Hepatocyte (in vitro differentiated cells): ENCODE results near the gene ZNF692.

Experiments used
- EZH2 ChIP-seq: fragments of 200-600 bp; sonication (generic); IDR thresholded peaks from 2 replicates; pipeline ENCODE4 v1.6.1; 2016; ENCODE audit warnings: antibody characterized with exemption, mild to moderate bottlenecking, borderline replicate concordance
- EZH2phosphoT487 ChIP-seq: fragments of 200-600 bp; sonication (generic); IDR thresholded peaks from one replicate; pipeline ENCODE4 v1.6.1; 2018; ENCODE audit warnings: antibody characterized with exemption, mild to moderate bottlenecking, low read depth, moderate library complexity; ENCODE audit not compliant: unreplicated experiment, severe bottlenecking
- TF ChIP-seq, protein P1 (sequence below): fragments of 200-600 bp; sonication (generic); IDR thresholded peaks from 2 replicates; pipeline ENCODE4 v1.5.1; 2016; ENCODE audit warnings: antibody characterized with exemption, mild to moderate bottlenecking; ENCODE audit not compliant: poor library complexity

DNA sequence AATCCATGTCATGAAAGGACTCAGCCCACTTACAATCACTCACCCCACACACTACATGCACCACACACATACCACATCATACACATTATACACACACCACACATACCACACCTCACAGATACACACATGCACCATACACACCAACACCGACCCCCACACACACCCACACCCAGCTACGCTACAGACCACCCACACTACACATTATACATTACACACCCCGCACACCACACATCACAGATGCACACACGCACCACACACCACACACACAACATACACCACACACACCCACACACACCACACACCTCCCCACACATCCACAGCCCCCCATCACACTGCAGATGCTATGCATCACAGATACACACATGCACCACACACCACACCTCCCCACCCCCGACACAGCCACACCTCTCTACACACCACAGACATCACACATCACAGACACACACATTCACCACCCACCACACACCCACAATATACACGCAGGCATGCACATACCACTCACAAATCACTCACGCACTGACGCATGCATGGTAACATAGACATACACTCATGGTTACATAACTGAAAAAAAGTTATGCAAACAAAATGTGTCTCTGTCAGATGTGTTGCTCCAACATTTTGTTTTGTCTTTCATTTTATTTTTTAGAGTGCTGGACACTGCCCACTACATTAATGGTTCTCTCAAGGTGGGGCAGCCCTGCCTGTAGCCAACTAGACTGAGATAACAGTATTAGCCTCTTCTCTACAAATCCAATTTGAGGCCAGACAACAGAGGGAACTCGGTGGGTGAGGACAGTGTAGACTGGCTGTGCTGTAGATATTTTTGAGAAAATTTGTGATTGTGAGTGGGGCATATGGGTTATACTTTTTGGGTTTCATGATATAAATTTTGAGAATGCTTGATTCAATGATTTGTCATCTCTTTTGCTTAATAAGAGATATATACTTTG is 31.9 kb upstream of the ZNF692 start:
- TF ChIP-seq, protein P1, sequence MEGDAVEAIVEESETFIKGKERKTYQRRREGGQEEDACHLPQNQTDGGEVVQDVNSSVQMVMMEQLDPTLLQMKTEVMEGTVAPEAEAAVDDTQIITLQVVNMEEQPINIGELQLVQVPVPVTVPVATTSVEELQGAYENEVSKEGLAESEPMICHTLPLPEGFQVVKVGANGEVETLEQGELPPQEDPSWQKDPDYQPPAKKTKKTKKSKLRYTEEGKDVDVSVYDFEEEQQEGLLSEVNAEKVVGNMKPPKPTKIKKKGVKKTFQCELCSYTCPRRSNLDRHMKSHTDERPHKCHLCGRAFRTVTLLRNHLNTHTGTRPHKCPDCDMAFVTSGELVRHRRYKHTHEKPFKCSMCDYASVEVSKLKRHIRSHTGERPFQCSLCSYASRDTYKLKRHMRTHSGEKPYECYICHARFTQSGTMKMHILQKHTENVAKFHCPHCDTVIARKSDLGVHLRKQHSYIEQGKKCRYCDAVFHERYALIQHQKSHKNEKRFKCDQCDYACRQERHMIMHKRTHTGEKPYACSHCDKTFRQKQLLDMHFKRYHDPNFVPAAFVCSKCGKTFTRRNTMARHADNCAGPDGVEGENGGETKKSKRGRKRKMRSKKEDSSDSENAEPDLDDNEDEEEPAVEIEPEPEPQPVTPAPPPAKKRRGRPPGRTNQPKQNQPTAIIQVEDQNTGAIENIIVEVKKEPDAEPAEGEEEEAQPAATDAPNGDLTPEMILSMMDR, result no peak
- TF ChIP-seq EZH2, result no peak
- no peak for TF ChIP-seq EZH2phosphoT487
